ENCODE measurements around the gene SH2D2A. TPM values are rescaled to one million over a fixed set of nuclear protein-coding genes. Genes with fewer than 3 reads are reported as not detected.

The SH2D2A gene
- 1.8 and 2.5 TPM in 2 replicates for total RNA-seq

DNA sequence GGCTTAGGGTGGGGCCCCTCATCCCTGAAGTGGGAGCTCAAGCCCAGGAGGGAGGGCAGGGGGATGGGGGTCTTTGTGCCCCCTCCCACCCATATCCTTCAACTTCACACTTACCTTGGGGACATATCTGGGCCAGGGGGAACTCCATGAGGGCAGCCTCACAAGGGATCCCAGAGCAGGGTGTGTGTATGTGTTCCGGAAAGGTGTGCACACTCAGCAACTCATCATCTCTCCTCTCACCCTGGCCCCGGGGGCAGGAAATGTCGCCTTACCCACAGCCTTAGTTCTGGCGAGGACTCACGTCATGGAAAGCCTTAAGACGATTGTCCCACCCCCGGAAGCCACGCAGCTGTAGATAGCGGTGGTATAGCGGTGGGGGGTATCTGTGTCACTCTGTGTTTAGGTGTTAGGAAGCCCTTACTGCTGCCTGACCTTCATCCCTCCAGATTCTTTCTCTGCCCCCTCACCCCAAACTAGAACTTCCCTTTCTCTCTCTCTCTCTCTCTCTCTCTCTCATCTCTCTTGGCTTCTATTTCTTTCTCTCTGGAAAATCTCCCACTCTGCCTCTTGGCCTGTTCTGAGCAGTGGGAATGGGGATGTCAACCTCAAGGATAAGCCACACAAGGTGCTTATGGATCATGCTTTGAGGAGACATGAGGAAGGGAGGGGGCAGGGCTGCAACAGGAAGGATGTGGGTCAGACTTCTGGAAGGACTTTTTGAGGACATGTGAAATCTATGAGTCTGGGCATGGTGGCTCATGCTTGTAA lies at the start of gene SH2D2A:
TSS of gene SH2D2A (minus strand) at position 288 of the 768 bp plus-strand sequence. CDS start at position 148, 140 bp downstream.

DNA sequence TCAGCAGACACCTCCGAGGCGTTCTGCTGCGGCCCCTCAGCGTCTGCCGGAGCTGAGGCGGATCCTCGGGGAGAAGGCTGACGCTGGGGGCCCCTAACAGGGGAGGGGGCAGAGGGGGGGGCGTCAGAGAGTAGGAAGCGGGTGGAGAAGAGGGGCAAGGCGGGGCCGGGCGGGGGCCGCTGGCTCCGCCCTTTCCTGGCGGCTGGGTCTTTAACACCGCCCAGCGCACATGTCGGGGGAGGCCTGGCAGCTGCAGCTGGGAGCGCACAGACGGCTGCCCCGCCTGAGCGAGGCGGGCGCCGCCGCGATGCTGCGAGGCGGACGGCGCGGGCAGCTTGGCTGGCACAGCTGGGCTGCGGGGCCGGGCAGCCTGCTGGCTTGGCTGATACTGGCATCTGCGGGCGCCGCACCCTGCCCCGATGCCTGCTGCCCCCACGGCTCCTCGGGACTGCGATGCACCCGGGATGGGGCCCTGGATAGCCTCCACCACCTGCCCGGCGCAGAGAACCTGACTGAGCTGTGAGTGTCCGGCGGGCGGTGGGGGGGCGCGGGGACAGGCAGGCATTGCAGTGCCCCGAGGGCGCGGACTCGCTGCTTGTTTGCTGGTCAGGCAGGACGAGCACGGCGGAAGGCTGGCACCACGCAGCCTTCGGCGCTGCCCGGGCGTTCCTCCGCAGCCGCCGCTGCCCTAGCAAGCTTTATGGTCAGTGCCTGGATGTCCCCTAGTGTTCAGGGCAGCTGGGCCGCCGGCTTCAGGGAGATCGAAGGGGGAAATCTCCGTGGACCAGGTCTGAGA lies 44.2 kb upstream of the SH2D2A start, which contains the start of gene NTRK1:
TSS of gene NTRK1 (plus strand) at position 238 of the 796 bp plus-strand sequence. CDS start at position 308, 70 bp downstream.

DNA sequence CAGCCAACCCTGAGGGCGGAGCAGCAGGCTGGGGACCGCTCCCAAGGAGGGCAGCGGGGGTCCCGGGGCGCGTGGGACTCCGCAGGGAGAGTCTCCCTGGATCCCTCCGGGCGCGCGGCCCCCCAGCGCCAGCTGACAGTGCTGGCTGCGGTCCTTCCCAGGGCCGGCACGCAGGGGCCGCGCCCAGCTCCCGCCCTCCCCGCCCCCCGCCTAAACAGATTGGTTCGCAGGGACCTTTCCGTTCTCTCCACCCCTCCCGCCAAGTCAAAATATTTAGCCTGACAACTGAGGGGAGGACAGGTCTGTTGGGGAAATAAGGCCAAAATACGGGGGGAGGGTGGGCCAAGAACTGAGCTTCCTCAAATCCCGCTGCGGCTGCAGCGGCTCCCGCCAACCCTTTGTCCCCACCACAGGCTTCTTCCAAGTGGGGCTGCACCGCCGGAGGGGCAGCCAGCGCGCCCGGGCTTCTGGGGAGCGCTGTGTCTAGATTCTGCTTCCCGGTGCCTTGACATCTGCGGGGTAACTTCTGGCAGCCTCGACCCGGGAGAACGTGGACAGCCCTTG lies 42.4 kb upstream of the SH2D2A start, which contains the start of gene INSRR:
TSS of gene INSRR (minus strand) at position 159 of the 564 bp plus-strand sequence. CDS start 496 bp downstream, outside the sequence.

DNA sequence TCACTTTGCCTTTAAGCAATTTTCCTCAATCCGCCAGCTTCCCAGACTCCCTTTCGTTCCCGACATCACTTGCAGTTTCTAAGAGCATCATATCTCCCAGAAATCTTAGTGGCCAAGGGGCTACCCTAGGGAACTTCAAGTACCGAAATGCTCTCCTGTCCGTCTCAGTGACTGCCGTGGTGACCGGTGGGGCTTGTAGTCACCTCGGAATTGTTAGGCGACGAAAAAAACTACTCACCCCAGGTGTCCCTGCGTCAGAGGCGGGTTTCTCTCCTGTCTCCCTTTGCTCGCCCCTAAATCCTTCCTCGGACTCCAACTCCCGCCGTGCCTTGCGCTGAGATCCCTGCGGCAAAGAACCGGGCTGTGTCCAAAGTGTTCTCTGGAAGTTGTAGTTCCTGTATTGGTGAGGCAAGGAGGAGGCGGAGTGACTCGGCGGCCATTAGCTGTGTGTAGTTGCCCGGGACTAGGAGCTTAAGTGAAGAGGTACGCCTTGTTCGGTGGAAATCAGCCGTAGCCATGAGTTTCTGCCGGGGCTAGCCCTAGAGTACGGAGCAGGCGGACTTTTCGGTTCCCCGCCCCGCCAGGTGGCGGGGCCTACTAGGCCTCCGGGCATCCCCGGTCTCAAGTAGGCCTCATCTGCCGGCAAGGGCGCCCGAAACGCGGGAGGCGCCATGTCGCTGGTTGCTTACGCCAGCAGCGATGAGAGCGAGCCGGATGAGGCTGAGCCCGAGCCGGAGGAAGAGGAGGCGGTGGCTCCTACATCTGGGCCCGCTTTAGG lies 49.4 kb downstream of the SH2D2A start, which contains the start of gene PRCC:
TSS of gene PRCC (plus strand) at position 435 of the 778 bp plus-strand sequence. CDS start at position 672, 237 bp downstream.

Other genes with a start within 250 kb of the SH2D2A start
- 22.3 and 31.2 TPM in 2 replicates for gene IQGAP3, start 244.3 kb downstream of the SH2D2A start, total RNA-seq
- gene TTC24, start 237.1 kb downstream of the SH2D2A start, total RNA-seq: not detected in 2 replicates
- gene NAXE, start 225.1 kb downstream of the SH2D2A start, total RNA-seq: 118 and 139 TPM in 2 replicates
- 15.6 and 35.7 TPM in 2 replicates for gene GPATCH4, start 215.4 kb downstream of the SH2D2A start, total RNA-seq
- not detected in 2 replicates for gene HAPLN2, start 197.4 kb downstream of the SH2D2A start, total RNA-seq
- not detected in 2 replicates for gene BCAN, start 174.7 kb downstream of the SH2D2A start, total RNA-seq
- 0.85 and 0.93 TPM in 2 replicates for gene NES, start 139.4 kb downstream of the SH2D2A start, total RNA-seq
- 446 and 591 TPM in 2 replicates for gene CRABP2, start 111.3 kb downstream of the SH2D2A start, total RNA-seq
- gene METTL25B, start 88.4 kb downstream of the SH2D2A start, total RNA-seq: 17.6 and 22.0 TPM in 2 replicates
- gene ISG20L2, start 88.1 kb downstream of the SH2D2A start, total RNA-seq: 28.4 and 37.9 TPM in 2 replicates
- 76.9 and 94.0 TPM in 2 replicates for gene MRPL24, start 75.8 kb downstream of the SH2D2A start, total RNA-seq
- 332 and 365 TPM in 2 replicates for gene HDGF, start 65.2 kb downstream of the SH2D2A start, total RNA-seq
- 40.3 and 43.9 TPM in 2 replicates for gene PRCC, start 49.3 kb downstream of the SH2D2A start, total RNA-seq
- not detected in 2 replicates for gene INSRR, start 42.3 kb upstream of the SH2D2A start, total RNA-seq
- not detected in 2 replicates for gene NTRK1, start 44.0 kb upstream of the SH2D2A start, total RNA-seq
- 5.0 and 6.3 TPM in 2 replicates for gene PEAR1, start 76.9 kb upstream of the SH2D2A start, total RNA-seq
- gene LRRC71, start 103.8 kb upstream of the SH2D2A start, total RNA-seq: not detected in 2 replicates
- gene ARHGEF11, start 228.9 kb upstream of the SH2D2A start, total RNA-seq: 9.4 and 14.8 TPM in 2 replicates

Measured in airway epithelial cell (primary cell).